GM12801 (cell line): ENCODE measurements around the gene CACNB2.

Experiments used
- TF ChIP-seq, protein P1 (sequence below): IDR thresholded peaks from one replicate; pipeline ENCODE4 v1.5.1; 2011; ENCODE audit warnings: control low read depth; ENCODE audit not compliant: insufficient read length; ENCODE audit errors: extremely low read depth

CACNB2 gene

DNA sequence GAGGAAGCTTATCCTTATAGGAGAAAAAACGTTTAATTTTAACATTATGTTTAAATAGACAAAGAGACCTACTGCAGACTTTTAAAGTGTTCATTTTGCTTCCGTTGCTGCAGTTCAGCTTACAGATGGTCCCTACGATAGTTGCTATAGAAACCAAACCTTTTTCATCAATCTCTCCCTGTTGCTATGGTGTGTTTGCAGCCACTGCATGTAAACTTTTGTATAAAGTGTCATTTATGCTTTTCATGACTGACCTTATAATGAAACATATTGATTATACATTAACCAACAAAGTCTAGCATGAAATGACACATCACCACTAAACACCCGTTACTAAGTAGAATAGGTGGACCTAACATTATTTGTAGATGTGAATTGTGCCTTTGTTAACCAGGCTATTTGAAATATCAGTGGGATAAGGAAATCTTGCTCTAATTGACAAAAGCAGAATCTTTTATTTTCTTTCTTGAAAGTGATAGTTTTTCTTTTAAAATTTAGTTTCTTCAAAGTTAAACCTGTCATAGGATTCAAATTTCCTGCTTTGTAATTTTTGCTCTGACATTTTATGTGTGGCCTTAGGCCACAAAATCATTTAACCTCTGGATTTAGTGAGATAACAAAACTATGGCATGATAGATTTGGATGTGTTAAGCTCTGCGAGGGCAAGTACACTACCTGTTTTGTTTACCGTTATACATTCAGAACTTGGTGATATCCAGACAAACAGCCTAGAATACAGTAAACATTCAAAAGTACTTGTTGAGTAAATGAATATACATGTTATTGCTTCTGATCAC is 64.0 kb downstream of the CACNB2 start:
- TF ChIP-seq, protein P1, sequence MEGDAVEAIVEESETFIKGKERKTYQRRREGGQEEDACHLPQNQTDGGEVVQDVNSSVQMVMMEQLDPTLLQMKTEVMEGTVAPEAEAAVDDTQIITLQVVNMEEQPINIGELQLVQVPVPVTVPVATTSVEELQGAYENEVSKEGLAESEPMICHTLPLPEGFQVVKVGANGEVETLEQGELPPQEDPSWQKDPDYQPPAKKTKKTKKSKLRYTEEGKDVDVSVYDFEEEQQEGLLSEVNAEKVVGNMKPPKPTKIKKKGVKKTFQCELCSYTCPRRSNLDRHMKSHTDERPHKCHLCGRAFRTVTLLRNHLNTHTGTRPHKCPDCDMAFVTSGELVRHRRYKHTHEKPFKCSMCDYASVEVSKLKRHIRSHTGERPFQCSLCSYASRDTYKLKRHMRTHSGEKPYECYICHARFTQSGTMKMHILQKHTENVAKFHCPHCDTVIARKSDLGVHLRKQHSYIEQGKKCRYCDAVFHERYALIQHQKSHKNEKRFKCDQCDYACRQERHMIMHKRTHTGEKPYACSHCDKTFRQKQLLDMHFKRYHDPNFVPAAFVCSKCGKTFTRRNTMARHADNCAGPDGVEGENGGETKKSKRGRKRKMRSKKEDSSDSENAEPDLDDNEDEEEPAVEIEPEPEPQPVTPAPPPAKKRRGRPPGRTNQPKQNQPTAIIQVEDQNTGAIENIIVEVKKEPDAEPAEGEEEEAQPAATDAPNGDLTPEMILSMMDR, result no peak

DNA sequence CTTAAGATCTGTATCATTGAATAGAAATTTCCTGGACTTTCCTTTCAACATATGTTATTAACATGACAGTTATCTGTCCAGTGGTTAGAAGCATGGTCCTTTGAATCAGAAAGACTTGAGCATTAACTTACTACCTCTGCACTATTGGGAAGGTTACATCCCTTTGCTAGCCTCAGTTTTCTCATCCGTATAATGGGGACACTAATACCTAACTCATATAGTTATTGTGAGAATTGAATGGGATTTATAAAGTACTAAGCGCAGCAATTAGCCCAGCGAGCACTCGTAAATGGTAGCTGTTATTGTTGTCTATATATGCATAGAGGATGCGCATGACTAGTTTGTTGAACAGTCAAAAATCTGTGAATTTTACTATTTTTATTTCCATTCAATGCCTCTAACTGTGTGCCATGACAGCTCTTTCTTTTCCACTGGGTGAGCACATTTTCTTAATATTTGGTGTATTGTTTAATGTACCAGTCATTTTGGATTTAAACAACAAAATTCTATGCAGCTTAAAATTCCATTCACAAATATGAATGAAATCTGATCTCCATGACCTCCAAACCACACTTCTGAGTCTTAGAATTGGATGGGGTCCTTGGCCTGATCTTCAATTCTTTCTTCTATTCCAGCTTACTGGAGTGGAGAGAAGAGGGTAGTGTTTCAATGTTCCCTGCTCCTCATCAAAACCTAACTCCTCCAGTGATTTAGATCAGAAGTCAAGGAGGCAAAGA is 65.0 kb downstream of the CACNB2 start:
- TF ChIP-seq, protein P1, result no peak

DNA sequence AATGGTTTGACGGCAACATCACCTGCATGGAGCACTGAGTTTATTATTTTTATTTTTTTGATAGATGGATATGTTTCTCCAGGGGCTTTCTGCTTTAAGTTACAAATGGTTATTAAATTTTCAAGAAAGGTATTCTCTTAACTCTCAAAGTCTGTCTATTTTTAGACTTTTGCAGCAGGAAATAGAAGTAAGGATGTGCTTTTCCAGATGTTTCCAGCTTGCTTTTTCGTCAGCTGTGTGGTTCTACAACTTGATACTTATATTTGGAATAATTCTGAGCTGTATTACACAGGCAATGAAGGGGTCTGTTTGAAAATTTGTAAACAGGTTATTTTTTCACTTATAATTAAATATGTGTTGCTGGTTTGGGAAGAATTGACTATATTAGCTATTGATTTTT is 69.0 kb downstream of the CACNB2 start:
- TF ChIP-seq, protein P1, result no peak

DNA sequence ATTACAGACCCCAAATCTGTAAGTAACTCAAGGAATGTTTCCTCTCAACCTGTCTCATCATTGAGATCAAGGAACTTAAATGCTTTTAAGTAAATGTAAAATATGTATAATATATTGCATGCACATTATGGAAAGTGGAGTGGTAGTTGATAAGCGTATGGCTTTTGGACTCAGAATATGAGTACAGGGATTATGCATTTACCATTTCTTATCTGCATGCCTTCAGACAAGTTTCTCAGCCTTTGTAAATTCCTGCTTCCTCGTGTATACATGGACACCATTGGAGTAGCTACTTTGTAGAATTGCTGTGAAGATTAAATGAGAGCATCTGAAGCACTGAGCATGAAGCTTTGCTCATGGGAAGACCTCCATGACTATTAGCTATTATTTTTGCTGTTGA is 70.5 kb downstream of the CACNB2 start:
- TF ChIP-seq, protein P1, result no peak

DNA sequence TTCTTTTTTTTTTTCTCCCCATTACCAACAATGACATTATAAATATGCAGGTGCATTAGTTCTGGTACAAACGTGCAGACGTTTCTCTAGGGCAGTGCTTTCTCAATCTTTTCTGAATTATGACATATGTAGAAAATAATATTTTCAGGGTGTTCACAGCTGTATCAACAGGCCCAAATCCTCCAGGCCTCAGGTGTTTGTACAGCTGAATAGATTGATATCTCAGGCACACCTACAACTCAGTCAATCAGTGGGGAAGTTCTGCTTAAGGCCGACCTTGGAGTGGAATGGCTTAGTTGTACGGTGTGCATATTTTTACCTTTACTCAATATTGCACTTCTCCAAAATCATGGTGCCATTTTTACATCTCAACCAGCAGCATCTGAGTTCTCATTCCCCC is 71.6 kb downstream of the CACNB2 start:
- TF ChIP-seq, protein P1, result no peak

DNA sequence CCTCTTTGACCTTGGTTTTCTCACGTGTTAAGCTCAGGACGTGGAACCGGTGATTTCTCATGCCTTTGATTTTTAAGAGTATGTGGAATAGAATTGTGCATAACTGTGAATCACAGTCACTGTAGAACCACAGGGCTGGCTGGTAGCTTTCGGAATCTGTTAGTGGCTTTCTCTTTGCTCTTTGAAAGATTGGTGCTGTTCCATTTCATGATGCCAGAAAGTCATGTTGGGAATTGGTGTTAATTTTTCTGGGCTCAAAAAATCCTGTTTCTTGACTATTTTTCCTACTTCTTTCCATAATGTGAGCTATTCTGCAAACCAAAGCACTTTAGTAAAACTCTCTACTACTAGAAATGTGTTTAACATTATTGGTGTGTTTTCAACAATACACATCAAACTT is 73.0 kb downstream of the CACNB2 start:
- TF ChIP-seq, protein P1, result no peak

DNA sequence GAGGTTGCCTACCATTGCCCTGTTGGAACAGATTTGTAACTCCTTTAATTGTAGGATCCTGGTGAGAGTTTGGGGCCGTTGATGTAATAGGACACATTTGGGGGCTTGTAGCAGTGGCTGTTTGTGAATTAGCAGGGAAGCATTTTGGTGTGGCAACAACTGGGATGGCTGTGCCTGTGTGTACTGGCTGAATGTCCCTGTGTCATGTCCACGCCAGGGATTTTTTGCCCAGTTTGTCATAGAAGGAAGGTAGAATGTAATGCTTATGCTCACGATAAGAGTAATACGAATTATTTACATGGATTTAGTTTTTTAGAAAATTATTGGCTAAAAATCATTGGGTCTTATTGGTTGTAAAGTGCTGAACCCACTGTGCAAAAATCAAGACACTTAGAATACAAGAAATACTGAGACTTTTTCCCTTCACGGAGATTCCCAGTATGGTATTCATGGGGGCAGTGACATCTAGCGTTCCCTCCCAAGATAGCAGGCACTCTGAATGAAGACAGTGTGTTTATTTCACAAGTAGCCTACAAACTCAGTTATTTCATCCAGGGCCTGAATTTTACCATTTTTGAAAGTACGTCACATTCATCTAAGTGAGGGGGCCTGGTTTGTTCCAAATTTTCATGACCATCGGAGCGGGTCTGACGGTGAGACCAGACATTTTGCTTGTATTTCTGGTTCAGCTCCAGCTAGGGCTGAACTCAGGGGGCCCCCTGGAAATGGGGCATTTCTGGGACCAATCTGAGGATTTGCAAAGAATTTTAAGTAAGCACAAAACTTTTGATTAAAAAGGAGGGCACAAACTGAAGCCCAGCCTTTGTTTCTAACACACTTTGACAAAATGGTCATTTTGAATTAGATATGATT is 74.7 kb downstream of the CACNB2 start:
- TF ChIP-seq, protein P1, result no peak
